Choroid plexus epithelial cell (primary cell): ENCODE measurements around the gene NDFIP1.

Source experiments
- DNase-seq: peaks from one replicate; pipeline ENCODE4 v3.0.0-alpha.2; 2010; ENCODE audit warnings: low read depth
- H3K4me3 ChIP-seq: 2 replicates; pipeline ENCODE4 v1.5.1; 2011; ENCODE audit warnings: low read depth, mild to moderate bottlenecking, control low read depth, low read length, moderate library complexity
- CTCF ChIP-seq: conservative IDR thresholded peaks from 2 replicates; pipeline ENCODE4 v1.5.1; 2011; ENCODE audit warnings: low read depth, mild to moderate bottlenecking, control low read depth, inconsistent platforms, low read length, moderate library complexity

The NDFIP1 gene

GRCh38 chr5:142118155-142118686 is 9.6 kb downstream of the NDFIP1 start:
- H3K4me3 ChIP-seq = no peak overlapping the region
- DNase-seq = no peak
- TF ChIP-seq CTCF = no peak

- no peak for TF ChIP-seq CTCF
- DNase-seq = no peak
- H3K4me3 ChIP-seq = no peak overlapping the region
These were observed 10.6 kb downstream of the NDFIP1 start for GRCh38 chr5:142119051-142119625.

- no peak for DNase-seq
- TF ChIP-seq CTCF = no peak
- H3K4me3 ChIP-seq = no peak overlapping the region
These were observed 11.8 kb downstream of the NDFIP1 start for GRCh38 chr5:142120247-142120935.

DNA sequence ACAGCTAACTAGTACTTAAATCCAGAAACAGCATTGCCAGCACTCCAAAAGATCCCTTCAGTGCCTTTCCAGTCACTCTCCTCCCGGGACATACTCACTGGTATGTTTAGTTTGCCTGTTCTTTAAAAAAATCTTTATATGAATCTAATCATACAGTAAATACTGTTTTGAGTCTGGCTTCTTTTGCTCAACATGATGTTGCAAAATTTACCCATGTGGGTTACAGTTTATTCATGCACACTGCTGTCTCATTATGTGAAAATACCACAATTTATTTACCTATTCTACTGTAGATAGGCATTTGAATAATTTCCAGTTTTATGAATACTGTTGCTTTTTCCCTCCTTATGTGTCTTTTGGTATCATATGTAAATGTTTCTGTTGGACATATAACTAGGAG is 13.5 kb downstream of the NDFIP1 start:
- no peak for DNase-seq
- no peak for TF ChIP-seq CTCF
- no peak overlapping the region for H3K4me3 ChIP-seq

GRCh38 chr5:142125378-142125777 is 16.8 kb downstream of the NDFIP1 start:
- TF ChIP-seq CTCF = no peak
- DNase-seq = no peak
- H3K4me3 ChIP-seq = no peak overlapping the region

GRCh38 chr5:142125963-142126362 is 17.4 kb downstream of the NDFIP1 start:
- H3K4me3 ChIP-seq = no peak overlapping the region
- DNase-seq = no peak
- TF ChIP-seq CTCF = no peak

- no peak for DNase-seq
- H3K4me3 ChIP-seq = no peak overlapping the region
- no peak for TF ChIP-seq CTCF
These were observed 20.2 kb downstream of the NDFIP1 start for GRCh38 chr5:142128675-142129208.
